HepG2 (cell line): ENCODE measurements around the gene SPTAN1. TPM values are rescaled to one million over a fixed set of nuclear protein-coding genes. Genes with fewer than 3 reads are reported as not detected.

Experiments
- KDM1A ChIP-seq: IDR thresholded peaks from 2 replicates; pipeline ENCODE4 v1.6.1; 2016; ENCODE audit warnings: missing compliant biosample characterization
- KMT2A ChIP-seq: sonication (generic); formaldehyde crosslinking; IDR thresholded peaks from 2 replicates; pipeline ENCODE4 v1.4.0; 2020; ENCODE audit warnings: missing genetic modification reagents
- MTERF4 ChIP-seq: sonication (generic); formaldehyde crosslinking; IDR thresholded peaks from 2 replicates; pipeline ENCODE4 v1.8.0; 2023; ENCODE audit warnings: mild to moderate bottlenecking, missing genetic modification reagents
- MYC ChIP-seq: sonication (generic); formaldehyde crosslinking; IDR thresholded peaks from 2 replicates; pipeline ENCODE4 v1.9.0; 2021; ENCODE audit warnings: missing genetic modification reagents, borderline replicate concordance
- MYNN ChIP-seq: sonication (generic); formaldehyde crosslinking; IDR thresholded peaks from 2 replicates; pipeline ENCODE4 v1.4.0; 2020; ENCODE audit warnings: mild to moderate bottlenecking, low read depth, missing genetic modification reagents
- NRL ChIP-seq: sonication (generic); formaldehyde crosslinking; IDR thresholded peaks from 2 replicates; pipeline ENCODE4 v1.5.0; 2020; ENCODE audit warnings: missing genetic modification reagents, mild to moderate bottlenecking, moderate library complexity, borderline replicate concordance
- RELA ChIP-seq: sonication (generic); formaldehyde crosslinking; IDR thresholded peaks from 2 replicates; pipeline ENCODE4 v1.4.0; 2020; ENCODE audit warnings: missing genetic modification reagents
- RNF219 ChIP-seq: sonication (generic); formaldehyde crosslinking; IDR thresholded peaks from 2 replicates; pipeline ENCODE4 v1.5.0; 2020; ENCODE audit warnings: mild to moderate bottlenecking, missing genetic modification reagents
- SMARCE1 ChIP-seq: fragments of 450-650 bp; IDR thresholded peaks from 2 replicates; pipeline ENCODE4 v1.6.1; 2017; ENCODE audit warnings: borderline replicate concordance
- SNAPC2 ChIP-seq: sonication (generic); formaldehyde crosslinking; IDR thresholded peaks from 2 replicates; pipeline ENCODE4 v1.8.1; 2022; ENCODE audit warnings: mild to moderate bottlenecking, missing genetic modification reagents
- SRY ChIP-seq: sonication (generic); formaldehyde crosslinking; IDR thresholded peaks from 2 replicates; pipeline ENCODE4 v1.8.0; 2022; ENCODE audit warnings: mild to moderate bottlenecking, missing genetic modification reagents
- TBP ChIP-seq: sonication (generic); formaldehyde crosslinking; IDR thresholded peaks from 2 replicates; pipeline ENCODE4 v1.5.0; 2020; ENCODE audit warnings: missing genetic modification reagents
- ZBTB14 ChIP-seq: sonication (generic); formaldehyde crosslinking; IDR thresholded peaks from 2 replicates; pipeline ENCODE4 v1.4.0; 2020; ENCODE audit warnings: missing genetic modification reagents
- ZNF18 ChIP-seq: sonication (generic); formaldehyde crosslinking; IDR thresholded peaks from 2 replicates; pipeline ENCODE4 v1.8.0; 2022; ENCODE audit warnings: mild to moderate bottlenecking, missing genetic modification reagents; ENCODE audit not compliant: insufficient replicate concordance
- ZNF350 ChIP-seq: sonication (generic); formaldehyde crosslinking; IDR thresholded peaks from 2 replicates; pipeline ENCODE4 v1.4.0; 2020; ENCODE audit warnings: mild to moderate bottlenecking, low read depth, missing genetic modification reagents, borderline replicate concordance
- ZNF557 ChIP-seq: sonication (generic); formaldehyde crosslinking; IDR thresholded peaks from 2 replicates; pipeline ENCODE4 v1.4.0; 2020; ENCODE audit warnings: missing genetic modification reagents
- ZNF761 ChIP-seq: sonication (generic); formaldehyde crosslinking; conservative IDR thresholded peaks from 2 replicates; pipeline ENCODE4 v1.4.0; 2020; ENCODE audit warnings: mild to moderate bottlenecking, missing genetic modification reagents
- polyA plus RNA-seq, 8 experiments: library from polyadenylated mRNA; depleted of rRNA in 3 of 8; stranded (reverse) in 7 of 8; unstranded in 1 of 8; fragments of >200 nt; fragmentation: Illumina TruSeq in 4 of 8; extraction: Trizol in 4 of 8; gene quantifications; 2 replicates each; pipeline versions ENCODE4 v1.2.1 to v1.2.3, GENCODE V29; 2011 to 2016; ENCODE audit warnings: low read depth in 4 of 8, missing spikeins in 1 of 8, mixed read lengths in 1 of 8; ENCODE audit not compliant: insufficient read depth in 1 of 8
- total RNA-seq, 5 experiments: library from RNA; depleted of rRNA; stranded (reverse); fragments of >200 nt; fragmentation: Illumina TruSeq; extraction: Trizol; gene quantifications; 2 replicates each; pipeline ENCODE4 v1.2.3, GENCODE V29; 2016; ENCODE audit warnings: low read depth in 1 of 5
- TF ChIP-seq, protein P1 (sequence below): sonication (generic); formaldehyde crosslinking; IDR thresholded peaks from 2 replicates; pipeline ENCODE4 v1.5.1; 2020; ENCODE audit warnings: mild to moderate bottlenecking, missing genetic modification reagents, moderate library complexity

SPTAN1 gene
- total and polyA plus RNA-seq, 2 of the 13 experiments (the other 11 are each of a cell fraction or from before 2014, with no cell fraction given): 106 to 111 TPM

GRCh38 chr9:128504485-128505413 lies 47.6 kb upstream of the SPTAN1 start, which contains the start of gene GLE1 (continued):
- TF ChIP-seq ZNF350 (peak; percentile 70), MYNN (CRISPR knock-in tag) (0 out of 2 replicates have a peak, but pooled peaks have one; percentile 67), ZNF557 (CRISPR knock-in tag) (0 out of 2 replicates have a peak, but pooled peaks have one; percentile 33), SRY (CRISPR knock-in tag) (peak; percentile 73; the same call in 1 of the 2 replicates), MTERF4 (CRISPR knock-in tag) (peak; percentile 53; the same call in 1 of the 2 replicates), TBP (no peak), ZNF761 (peak; percentile 72; the same call in 1 of the 2 replicates), KDM1A (CRISPR knock-in tag) (no peak), RNF219 (CRISPR knock-in tag) (no peak), ZNF18 (CRISPR knock-in tag) (peak; percentile 44), SNAPC2 (CRISPR knock-in tag) (0 out of 2 replicates have a peak, but pooled peaks have one; percentile 27), RELA (CRISPR knock-in tag) (no peak), ZBTB14 (CRISPR knock-in tag) (peak; percentile 70), MYC (CRISPR knock-in tag) (peak; percentile 78), SMARCE1 (no peak), KMT2A (CRISPR knock-in tag) (peak; percentile 84), NRL (CRISPR knock-in tag) (no peak; the same call in 1 of the 2 replicates)
- TF ChIP-seq, protein P1, sequence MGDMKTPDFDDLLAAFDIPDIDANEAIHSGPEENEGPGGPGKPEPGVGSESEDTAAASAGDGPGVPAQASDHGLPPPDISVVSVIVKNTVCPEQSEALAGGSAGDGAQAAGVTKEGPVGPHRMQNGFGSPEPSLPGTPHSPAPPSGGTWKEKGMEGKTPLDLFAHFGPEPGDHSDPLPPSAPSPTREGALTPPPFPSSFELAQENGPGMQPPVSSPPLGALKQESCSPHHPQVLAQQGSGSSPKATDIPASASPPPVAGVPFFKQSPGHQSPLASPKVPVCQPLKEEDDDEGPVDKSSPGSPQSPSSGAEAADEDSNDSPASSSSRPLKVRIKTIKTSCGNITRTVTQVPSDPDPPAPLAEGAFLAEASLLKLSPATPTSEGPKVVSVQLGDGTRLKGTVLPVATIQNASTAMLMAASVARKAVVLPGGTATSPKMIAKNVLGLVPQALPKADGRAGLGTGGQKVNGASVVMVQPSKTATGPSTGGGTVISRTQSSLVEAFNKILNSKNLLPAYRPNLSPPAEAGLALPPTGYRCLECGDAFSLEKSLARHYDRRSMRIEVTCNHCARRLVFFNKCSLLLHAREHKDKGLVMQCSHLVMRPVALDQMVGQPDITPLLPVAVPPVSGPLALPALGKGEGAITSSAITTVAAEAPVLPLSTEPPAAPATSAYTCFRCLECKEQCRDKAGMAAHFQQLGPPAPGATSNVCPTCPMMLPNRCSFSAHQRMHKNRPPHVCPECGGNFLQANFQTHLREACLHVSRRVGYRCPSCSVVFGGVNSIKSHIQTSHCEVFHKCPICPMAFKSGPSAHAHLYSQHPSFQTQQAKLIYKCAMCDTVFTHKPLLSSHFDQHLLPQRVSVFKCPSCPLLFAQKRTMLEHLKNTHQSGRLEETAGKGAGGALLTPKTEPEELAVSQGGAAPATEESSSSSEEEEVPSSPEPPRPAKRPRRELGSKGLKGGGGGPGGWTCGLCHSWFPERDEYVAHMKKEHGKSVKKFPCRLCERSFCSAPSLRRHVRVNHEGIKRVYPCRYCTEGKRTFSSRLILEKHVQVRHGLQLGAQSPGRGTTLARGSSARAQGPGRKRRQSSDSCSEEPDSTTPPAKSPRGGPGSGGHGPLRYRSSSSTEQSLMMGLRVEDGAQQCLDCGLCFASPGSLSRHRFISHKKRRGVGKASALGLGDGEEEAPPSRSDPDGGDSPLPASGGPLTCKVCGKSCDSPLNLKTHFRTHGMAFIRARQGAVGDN: peak; percentile 95
